NB4 (cell line): ENCODE data around the gene TBC1D14.

Source experiments
- CTCF ChIP-seq: IDR thresholded peaks from one replicate; pipeline ENCODE4 v1.5.1; 2012; ENCODE audit warnings: low read depth, low read length
- MYC ChIP-seq: IDR thresholded peaks from 2 replicates; pipeline ENCODE4 v1.6.1; 2011; ENCODE audit warnings: low read depth, low read length
- POLR2A ChIP-seq: IDR thresholded peaks from 2 replicates; pipeline ENCODE4 v1.6.1; 2011; ENCODE audit warnings: mild to moderate bottlenecking; ENCODE audit not compliant: insufficient read length; ENCODE audit errors: extremely low read depth

- TF ChIP-seq POLR2A (no peak), CTCF (no peak), MYC (no peak)
Observed at GRCh38 chr4:6935965-6936364, 26.3 kb downstream of the TBC1D14 start.
